Stimulated activated naive CD8-positive, alpha-beta T cell treated with anti-CD3 and anti-CD28 coated beads, Interleukin-15, amount 100 ng/mL, for 72 hours (primary cell): ENCODE measurements around the gene NQO1.
"Not testable (repeated sequence)": the region's sequence is repeated elsewhere in the genome, so short reads cannot be mapped to it uniquely, and the experiment has no call there.

Experiments
- ATAC-seq: fragments of 150-1000 bp; cut with Tn5 transposase; 2 replicates; pipeline ENCODE4 v1.10.0; 2021; ENCODE audit warnings: mild to moderate bottlenecking, moderate library complexity
- DNase-seq, 2 donors: peaks; one replicate each; pipeline ENCODE4 v3.0.0; 2021 to 2022
- H3K27ac Mint-ChIP-seq, 2 donors: one replicate each; pipeline ENCODE4 v1.8.0; 2022; ENCODE audit warnings: mild to moderate bottlenecking in 2 of 2, mixed read lengths in 2 of 2, moderate library complexity in 2 of 2
- H3K27me3 Mint-ChIP-seq: one replicate; pipeline ENCODE4 v1.8.0; 2022; ENCODE audit warnings: mixed read lengths
- H3K4me1 Mint-ChIP-seq: one replicate; pipeline ENCODE4 v1.8.0; 2022; ENCODE audit warnings: mild to moderate bottlenecking, mixed read lengths
- H3K4me3 Mint-ChIP-seq, 2 donors: one replicate each; pipeline ENCODE4 v1.8.0; 2022; ENCODE audit warnings: mild to moderate bottlenecking in 2 of 2, mixed read lengths in 2 of 2, moderate library complexity in 1 of 2
- H3K9me3 Mint-ChIP-seq, 2 donors: one replicate each; pipeline ENCODE4 v1.8.0; 2022; ENCODE audit warnings: mixed read lengths in 2 of 2

Gene NQO1

GRCh38 chr16:69754143-69754468 lies 27.7 kb upstream of the NQO1 start:
- ATAC-seq (no peak), DNase-seq (no peak)
- H3K4me3 Mint-ChIP-seq, result peak overlapping the region; percentile 99 to 100
- no peaks in the 10 kb centered on the region for H3K9me3 Mint-ChIP-seq
- H3K27me3 Mint-ChIP-seq, result no peaks in the 10 kb centered on the region
- peaks cover 34% of the 10 kb centered on the region for H3K4me1 Mint-ChIP-seq
- peak overlapping the region; percentile 99 to 100 for H3K27ac Mint-ChIP-seq

GRCh38 chr16:69748694-69749345 lies 22.5 kb upstream of the NQO1 start:
- no peak for DNase-seq
- Mint-ChIP-seq H3K27me3 (no peaks in the 10 kb centered on the region), H3K27ac (peak overlapping the region in 1 of 2 donors; percentile 48), H3K4me1 (peaks cover 33% of the 10 kb centered on the region), H3K9me3 (no peaks in the 10 kb centered on the region), H3K4me3 (no peak overlapping the region)
- no peak for ATAC-seq

- H3K27ac Mint-ChIP-seq, result peak overlapping the region in 1 of 2 donors; percentile 44
- DNase-seq (no peak), ATAC-seq (no peak)
- peaks cover 16% of the 10 kb centered on the region for H3K4me1 Mint-ChIP-seq
- no peaks in the 10 kb centered on the region for H3K9me3 Mint-ChIP-seq
- no peaks in the 10 kb centered on the region for H3K27me3 Mint-ChIP-seq
- H3K4me3 Mint-ChIP-seq, result no peak overlapping the region
These were observed 20.8 kb upstream of the NQO1 start for GRCh38 chr16:69747115-69747514.

- peak overlapping the region; percentile 74 to 77 for H3K27ac Mint-ChIP-seq
- peaks cover 12% of the 10 kb centered on the region for H3K4me1 Mint-ChIP-seq
- H3K4me3 Mint-ChIP-seq, result no peak overlapping the region
- ATAC-seq, result no peak
- no peaks in the 10 kb centered on the region for H3K27me3 Mint-ChIP-seq
- DNase-seq, result no peak
- H3K9me3 Mint-ChIP-seq, result no peaks in the 10 kb centered on the region
These were observed 19.6 kb upstream of the NQO1 start for GRCh38 chr16:69745959-69746358.

- DNase-seq (no peak), ATAC-seq (no peak)
- no peak overlapping the region for H3K27ac Mint-ChIP-seq
- H3K9me3 Mint-ChIP-seq, result no peaks in the 10 kb centered on the region
- H3K4me3 Mint-ChIP-seq, result no peak overlapping the region
- no peaks in the 10 kb centered on the region for H3K27me3 Mint-ChIP-seq
- peaks cover 12% of the 10 kb centered on the region for H3K4me1 Mint-ChIP-seq
These were observed 18.9 kb upstream of the NQO1 start for GRCh38 chr16:69745232-69745612.

- Mint-ChIP-seq H3K27ac (peak overlapping the region in 1 of 2 donors; percentile 67), H3K9me3 (no peaks in the 10 kb centered on the region), H3K4me1 (peaks cover 12% of the 10 kb centered on the region), H3K4me3 (no peak overlapping the region), H3K27me3 (no peaks in the 10 kb centered on the region)
- no peak for DNase-seq
- no peak for ATAC-seq
These were observed 18.2 kb upstream of the NQO1 start for GRCh38 chr16:69744363-69745231.

- Mint-ChIP-seq H3K4me3 (no peak overlapping the region), H3K9me3 (no peaks in the 10 kb centered on the region), H3K27ac (peak overlapping the region; percentile 40 to 80), H3K27me3 (no peaks in the 10 kb centered on the region), H3K4me1 (peaks cover 12% of the 10 kb centered on the region)
- DNase-seq (no peak), ATAC-seq (no peak)
These were observed 15.9 kb upstream of the NQO1 start for GRCh38 chr16:69741951-69742904.

- DNase-seq, result no peak
- no peak overlapping the region for H3K27ac Mint-ChIP-seq
- ATAC-seq, result no peak
- H3K4me3 Mint-ChIP-seq, result no peak overlapping the region
- peaks cover 12% of the 10 kb centered on the region for H3K4me1 Mint-ChIP-seq
- H3K9me3 Mint-ChIP-seq, result no peaks in the 10 kb centered on the region
- no peaks in the 10 kb centered on the region for H3K27me3 Mint-ChIP-seq
These were observed 15.2 kb upstream of the NQO1 start for GRCh38 chr16:69741519-69741918.

- H3K4me1 Mint-ChIP-seq, result peaks cover 10% of the 10 kb centered on the region
- H3K4me3 Mint-ChIP-seq, result no peak overlapping the region
- no peaks in the 10 kb centered on the region for H3K9me3 Mint-ChIP-seq
These were observed 5.7 kb upstream of the NQO1 start for GRCh38 chr16:69732101-69732500.

GRCh38 chr16:69731280-69731679 lies 4.9 kb upstream of the NQO1 start:
- H3K27me3 Mint-ChIP-seq, H3K9me3 Mint-ChIP-seq, ATAC-seq, H3K4me3 Mint-ChIP-seq, DNase-seq, H3K27ac Mint-ChIP-seq: not testable (repeated sequence)
- H3K4me1 Mint-ChIP-seq, result peaks cover 19% of the 10 kb centered on the region

More at GRCh38 chr16:69732101-69732500, 5.7 kb upstream of the NQO1 start:
- DNase-seq, result no peak
- Mint-ChIP-seq H3K27me3 (no peaks in the 10 kb centered on the region), H3K27ac (no peak overlapping the region)
- no peak for ATAC-seq

- not testable (repeated sequence) for DNase-seq, H3K4me3 Mint-ChIP-seq, H3K9me3 Mint-ChIP-seq, H3K27me3 Mint-ChIP-seq, H3K27ac Mint-ChIP-seq, ATAC-seq
- peaks cover 36% of the 10 kb centered on the region for H3K4me1 Mint-ChIP-seq
These were observed 2.7 kb upstream of the NQO1 start for GRCh38 chr16:69729030-69729429.

- no peaks in the 10 kb centered on the region for H3K9me3 Mint-ChIP-seq
- no peak for ATAC-seq
- no peak for DNase-seq
- H3K4me3 Mint-ChIP-seq, result peak overlapping the region; percentile 21 to 99
- no peaks in the 10 kb centered on the region for H3K27me3 Mint-ChIP-seq
- H3K27ac Mint-ChIP-seq, result no peak overlapping the region
- H3K4me1 Mint-ChIP-seq, result peaks cover 43% of the 10 kb centered on the region
These were observed 1.5 kb upstream of the NQO1 start for GRCh38 chr16:69727916-69728270.

GRCh38 chr16:69725480-69726312 lies 664 bp downstream of the NQO1 start:
- Mint-ChIP-seq H3K27me3 (no peaks in the 10 kb centered on the region), H3K4me1 (peaks cover 52% of the 10 kb centered on the region), H3K4me3 (peak overlapping the region; percentile 95 to 99), H3K27ac (peak overlapping the region; percentile 96 to 98), H3K9me3 (no peaks in the 10 kb centered on the region)
- ATAC-seq (no peak), DNase-seq (no peak)

GRCh38 chr16:69724981-69725479 lies 1.3 kb downstream of the NQO1 start:
- H3K4me1 Mint-ChIP-seq, result peaks cover 52% of the 10 kb centered on the region
- no peak overlapping the region for H3K27ac Mint-ChIP-seq
- ATAC-seq (no peak), DNase-seq (no peak)
- H3K27me3 Mint-ChIP-seq, result no peaks in the 10 kb centered on the region
- H3K9me3 Mint-ChIP-seq, result no peaks in the 10 kb centered on the region
- H3K4me3 Mint-ChIP-seq, result peak overlapping the region in 1 of 2 donors; percentile 95

- Mint-ChIP-seq H3K4me1 (peaks cover 52% of the 10 kb centered on the region), H3K4me3 (no peak overlapping the region), H3K27ac (no peak overlapping the region), H3K9me3 (no peaks in the 10 kb centered on the region), H3K27me3 (no peaks in the 10 kb centered on the region)
- ATAC-seq (no peak), DNase-seq (no peak)
These were observed 1.9 kb downstream of the NQO1 start for GRCh38 chr16:69724414-69724873.
